CD4-positive, alpha-beta T cell treated with Interleukin-10 for 1 hour (primary cell): Measurements from ENCODE around the gene PPIH.
"Not testable (repeated sequence)": the region's sequence is repeated elsewhere in the genome, so short reads cannot be mapped to it uniquely, and the experiment has no call there.

ENCODE experiments used
- DNase-seq: peaks from one replicate; pipeline ENCODE4 v3.0.0-alpha.2; 2020

The PPIH gene

DNA sequence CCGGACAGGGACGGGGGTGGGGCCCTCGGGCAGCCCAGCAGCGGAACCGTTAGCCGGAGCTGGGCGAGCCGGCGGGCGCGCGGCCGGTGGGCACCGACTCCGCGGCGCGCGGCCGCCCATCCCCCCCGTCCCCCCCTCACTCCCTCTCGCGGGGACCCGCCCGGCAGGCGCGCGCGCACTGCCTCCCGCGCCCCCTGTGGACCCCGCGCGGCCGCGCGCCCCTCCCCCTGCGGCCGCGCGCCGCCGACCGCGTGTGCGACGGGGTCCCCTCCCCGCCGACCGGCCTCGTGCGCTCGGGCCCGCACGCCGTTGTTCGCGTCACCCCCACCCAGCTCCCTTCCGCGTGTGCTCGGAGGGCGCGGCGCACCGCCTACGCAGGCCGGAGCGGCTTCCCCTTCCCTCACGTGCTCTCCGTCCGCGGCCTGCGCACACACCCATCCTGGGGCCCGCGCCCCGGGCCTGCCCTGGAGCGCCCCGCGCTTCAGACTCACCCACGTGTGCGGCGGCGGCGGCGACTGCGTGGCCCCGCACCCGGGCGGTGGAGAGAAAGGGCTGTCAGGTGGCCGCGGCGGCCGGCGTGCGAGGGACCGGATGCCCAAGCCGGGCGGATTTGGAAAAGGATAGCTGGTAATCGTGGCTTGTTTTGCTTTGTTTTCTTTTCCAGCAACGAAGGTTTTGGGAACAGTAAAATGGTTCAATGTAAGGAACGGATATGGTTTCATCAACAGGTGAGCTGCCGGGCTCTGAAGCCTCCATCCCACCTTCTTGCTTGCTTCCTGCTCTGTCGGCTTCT, 24.7 kb downstream of the PPIH start:
- DNase-seq: peak; percentile 70

DNA sequence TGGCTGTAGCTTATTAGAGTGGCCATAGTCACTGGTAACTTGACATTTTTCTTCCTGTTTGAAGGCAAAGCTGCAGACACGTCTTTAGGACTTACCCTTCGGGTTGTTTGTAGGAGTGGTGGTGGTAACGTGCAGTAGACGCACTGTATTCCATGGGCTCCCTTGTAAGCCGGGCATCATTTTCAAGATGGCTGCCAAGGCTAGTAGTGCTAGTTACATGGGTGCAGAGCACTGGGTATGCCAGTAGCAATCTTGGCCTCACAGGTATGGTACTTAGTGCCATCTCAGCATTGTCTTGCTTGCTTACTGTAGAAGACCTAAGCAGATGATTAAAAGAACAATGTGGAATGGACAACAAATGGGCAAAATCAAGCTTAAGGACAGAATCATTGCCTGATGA, 25.9 kb downstream of the PPIH start:
- DNase-seq: peak; percentile 26

DNA sequence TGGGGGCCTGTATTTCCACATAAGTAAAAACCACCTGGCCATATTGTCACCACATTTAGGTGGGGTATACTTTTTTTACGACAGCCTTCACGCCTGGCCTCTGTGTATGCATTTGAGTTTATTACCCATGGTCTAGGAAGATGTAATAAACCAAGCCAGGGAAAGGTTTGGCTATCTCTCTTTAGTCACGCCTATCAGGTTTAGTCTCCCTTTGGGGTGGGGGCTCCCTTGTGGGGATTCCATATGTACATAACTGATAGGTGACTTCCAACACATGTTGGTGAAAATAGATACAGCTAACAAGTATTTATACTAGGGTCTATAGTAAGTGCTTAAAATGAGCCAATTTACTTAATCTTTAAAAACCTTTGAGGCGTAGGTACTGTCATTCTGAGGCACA, 28.2 kb downstream of the PPIH start:
- no peak for DNase-seq

DNA sequence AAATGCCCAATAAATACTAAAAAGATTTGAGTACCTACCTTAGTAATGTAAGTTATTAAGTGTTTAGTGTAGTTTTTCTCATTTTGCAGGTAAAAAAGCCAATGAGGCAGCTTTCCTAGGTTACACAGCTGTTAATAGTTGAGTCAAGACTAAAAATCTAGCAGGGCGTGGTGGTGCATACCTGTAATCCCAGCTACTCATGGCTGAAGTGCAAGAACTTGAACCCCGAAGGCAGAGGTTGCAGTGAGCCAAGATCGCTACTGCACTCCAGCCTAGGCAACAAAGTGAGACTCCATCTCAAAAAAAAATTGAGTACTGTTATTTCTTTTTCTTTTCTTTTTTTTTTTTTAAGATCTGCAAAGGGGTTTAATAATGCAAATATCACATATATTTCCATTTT, 31.7 kb downstream of the PPIH start:
- DNase-seq: no peak

DNA sequence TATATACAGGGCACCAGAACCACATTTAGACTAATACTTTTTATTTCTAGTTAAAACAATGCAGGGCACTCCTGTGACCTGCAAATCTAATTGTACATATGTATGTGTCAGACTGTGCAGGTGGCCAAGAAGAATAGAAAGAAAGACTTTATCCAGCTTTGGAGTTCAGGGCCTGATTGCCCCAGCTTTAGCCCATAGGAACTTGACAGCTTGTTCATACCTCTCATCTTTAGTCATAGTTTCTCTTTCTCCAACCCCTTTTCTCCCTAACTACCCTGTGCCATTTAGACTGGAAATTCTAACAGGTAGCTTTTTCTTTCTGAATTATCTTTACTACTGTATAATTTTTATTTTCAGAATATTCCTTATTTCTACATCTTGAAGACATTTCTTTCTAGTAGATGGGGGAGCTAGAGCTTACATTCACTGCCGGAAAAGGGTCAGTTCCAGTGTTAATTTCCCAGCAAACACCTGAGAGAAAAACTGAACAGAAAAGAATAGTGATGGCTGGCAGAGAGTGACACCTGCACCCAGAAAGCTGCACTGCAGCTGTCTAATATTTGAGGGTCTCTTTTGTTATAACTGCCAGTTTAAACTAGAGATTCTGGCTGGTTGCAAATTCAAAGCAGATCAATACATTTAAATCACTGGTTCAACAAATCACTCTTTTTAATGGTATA, 32.4 kb downstream of the PPIH start:
- DNase-seq: no peak

DNA sequence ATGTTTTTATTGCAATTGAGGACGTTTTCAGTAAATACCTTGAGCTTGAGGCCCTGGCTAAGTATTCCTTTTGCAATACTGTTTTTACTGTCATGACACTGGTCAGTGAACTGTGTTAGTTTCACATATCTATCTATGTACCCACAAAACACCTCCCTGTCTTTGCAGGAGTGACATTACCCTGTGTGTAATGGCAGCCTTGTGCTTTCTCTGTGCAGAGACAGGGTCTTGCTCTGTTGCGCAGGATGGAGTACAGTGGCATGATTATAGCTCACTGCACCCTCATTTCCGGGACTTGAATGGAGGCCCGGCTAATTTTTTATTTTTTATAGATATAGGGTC, 32.9 kb downstream of the PPIH start:
- DNase-seq: no peak

DNA sequence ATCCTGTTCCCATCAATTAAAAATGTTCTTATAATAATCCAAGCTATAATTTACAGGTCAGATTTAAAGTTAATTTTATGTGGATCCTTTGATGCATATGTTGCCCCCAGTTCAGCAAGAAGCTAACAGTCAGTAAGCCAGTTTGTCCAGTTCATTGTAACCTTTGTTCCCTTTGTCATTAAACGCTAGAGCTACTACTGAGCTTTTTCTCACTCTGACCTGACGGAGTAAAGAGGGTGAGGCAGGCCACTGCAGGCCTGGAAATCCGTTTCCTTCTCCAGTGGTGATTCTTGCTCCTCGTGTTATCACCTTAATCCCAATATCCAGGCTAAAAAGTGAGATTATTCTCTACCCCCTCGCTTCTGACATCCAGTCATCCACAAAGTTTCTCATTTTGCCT, 34.2 kb downstream of the PPIH start:
- DNase-seq: no peak

DNA sequence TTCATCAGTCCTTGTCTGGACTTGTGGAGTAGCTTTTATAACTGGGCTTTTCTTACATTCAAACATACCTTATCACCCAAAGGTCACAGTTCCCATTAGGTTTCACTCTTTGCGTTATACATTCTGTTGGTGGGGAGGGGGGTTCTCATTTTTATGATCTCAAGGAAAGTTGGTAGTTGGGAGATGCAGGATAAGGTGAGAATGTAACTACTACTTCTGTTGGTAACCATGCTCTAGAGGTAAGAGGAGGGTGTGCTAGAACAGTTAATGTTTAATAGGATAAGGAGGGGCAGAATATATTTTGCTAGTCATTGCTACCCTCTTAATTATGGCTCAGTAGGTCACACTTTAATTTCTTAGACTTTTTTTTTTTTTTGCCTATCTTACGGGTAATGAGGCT, 34.7 kb downstream of the PPIH start:
- DNase-seq: no peak

DNA sequence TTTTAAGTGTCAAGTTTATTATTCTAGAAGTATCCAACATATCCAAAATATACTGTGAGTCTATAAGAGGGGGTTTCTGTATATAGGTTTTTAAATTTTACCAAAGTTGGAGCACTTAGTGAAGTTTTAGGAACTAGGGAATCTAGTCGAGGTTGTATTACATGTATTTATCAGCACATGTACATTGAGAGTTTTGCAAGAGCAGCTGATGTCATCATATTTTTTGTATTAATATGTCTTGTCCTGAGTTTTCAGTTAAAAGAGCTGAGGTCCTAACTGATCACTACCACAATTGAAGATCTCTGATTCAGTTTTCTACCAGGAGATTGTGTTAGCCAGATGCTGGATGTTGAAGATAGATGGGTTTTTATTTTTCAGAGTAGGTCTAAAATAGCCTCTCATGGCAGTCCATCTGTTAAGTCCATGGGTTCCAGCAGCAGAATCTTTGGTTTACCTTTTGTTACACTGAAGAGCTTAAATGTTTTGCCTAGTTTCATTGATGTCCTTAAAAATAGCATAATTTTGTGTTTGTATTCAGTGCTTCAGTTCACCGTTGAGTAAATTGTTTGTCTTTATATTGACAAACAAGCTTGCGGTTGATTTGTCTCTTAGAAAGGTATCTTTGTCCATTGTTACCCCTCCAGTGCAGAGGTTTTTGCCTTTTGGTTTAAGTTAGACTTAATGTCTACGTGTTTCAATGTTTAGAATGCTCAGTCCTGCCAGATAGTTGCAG, 40.0 kb downstream of the PPIH start:
- no peak for DNase-seq

DNA sequence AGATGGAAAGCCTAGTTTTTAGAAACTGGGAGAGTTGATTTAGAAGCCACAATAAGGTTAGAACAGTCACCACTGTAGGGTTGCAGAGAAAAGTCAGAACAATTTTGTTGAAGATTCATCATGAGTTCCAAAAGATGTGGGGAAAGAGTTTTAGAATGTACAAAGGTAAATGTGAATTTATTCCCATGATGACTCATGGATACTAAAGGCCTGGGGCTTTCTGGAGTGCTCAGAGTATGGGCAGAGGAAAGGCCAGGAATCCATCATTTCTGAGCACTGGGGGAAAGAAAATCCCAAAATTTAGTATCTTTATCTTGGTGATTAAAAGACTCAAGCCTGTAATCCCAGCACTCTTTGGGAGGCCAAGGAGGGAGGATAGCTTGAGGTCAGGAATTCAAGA, 41.8 kb downstream of the PPIH start:
- DNase-seq: no peak

DNA sequence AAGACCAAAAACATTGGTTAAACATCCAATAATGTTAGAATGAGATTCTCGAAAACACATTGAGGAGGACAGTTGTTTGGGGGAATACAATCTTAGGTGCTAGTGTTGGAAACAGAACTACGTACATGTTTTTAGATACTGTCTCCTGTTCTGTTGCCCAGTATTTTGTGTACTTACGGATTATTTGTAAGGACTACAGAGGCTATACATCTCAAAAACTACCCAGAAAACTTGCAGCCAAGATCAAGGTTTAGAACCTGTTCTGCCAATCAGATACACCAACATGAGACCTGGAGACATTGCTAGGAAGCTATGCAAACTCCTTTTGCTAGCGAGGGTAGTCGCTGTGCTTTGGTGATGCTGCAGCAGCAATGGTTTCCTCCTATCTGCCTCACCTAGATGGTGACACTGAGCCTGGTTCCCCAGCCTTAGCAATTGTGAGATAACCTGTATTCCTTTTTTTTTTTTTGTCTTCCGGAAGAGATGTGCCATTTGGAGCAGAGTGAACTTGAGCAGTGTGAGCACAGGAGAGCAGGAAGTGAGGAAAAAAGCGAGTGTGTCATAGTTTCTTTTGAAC, 45.8 kb downstream of the PPIH start:
- no peak for DNase-seq

DNA sequence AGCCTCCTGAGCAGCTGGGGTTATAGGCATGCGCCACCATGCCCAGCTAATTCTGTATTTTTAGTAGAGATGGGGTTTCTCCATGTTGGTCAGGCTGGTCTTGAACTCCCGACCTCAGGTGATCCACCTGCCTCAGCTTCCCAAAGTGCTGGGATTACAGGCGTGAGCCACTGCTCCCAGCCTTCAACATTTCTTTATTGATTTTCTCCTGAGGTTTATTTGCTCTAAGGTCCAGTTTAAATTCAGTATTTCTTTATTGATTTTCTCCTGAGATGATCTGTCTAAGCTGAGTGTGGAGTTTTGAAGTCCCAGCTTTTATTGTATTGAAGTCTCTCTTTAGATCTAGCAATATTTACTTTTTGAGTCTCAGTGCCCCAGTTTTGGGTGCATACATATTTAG, 54.6 kb downstream of the PPIH start:
- not testable (repeated sequence) for DNase-seq

DNA sequence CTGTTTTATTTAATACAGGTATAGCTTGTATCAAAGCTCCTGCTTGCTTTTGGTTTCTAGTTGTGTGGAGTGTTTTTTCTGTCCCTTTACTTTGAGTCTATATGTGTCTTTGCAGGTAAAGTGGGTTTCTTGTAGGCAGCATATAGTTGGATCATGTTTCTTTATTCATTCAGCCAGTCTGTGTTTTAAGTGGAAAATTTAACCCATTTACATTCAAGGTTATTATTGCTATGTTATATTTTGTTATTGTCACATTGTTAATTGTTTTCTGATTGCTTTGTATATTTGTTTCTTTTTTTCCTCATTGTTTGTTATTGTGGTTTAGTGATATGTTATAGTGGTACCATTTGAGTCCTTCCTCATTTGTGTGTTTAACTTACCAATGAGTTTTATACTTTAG, 55.1 kb downstream of the PPIH start:
- DNase-seq: no peak

DNA sequence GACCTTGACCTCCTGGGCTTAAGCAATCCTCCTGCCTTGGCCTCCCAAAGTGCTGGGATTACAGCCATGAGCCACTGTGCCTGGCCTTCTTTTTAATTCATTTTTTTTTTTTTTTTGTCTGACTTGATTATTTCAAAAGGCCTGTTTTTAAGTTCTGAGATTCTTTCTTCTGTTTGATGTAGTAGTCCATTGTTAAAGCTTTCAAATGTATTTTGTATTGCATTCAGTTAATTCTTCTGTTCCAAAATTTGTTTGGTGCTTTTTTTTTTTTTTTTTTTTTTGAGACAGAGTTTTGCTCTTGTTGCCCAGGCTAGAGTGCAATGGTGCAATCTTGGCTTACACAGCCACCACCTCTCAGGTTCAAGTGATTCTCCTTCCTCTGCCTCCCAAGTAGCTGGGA, 56.2 kb downstream of the PPIH start:
- not testable (repeated sequence) for DNase-seq

DNA sequence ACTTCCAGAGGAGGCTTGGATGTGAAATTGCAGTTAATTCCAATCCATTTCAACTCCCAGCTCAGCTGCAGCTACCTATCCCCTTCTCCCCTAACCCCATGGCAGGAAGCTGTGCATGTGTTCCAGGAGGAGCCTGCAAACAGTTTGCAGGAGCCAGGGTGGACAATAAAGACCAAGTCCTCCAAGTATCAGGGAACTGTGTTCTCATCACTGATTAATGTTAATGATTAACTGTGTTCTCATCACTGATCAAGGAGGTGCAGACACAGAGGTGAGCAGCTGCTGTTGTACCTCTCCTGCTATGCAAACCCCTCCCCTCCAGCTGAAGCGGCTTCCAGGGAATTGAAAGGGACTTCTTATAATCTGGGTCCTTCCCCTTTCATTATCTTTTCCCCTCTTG, 62.6 kb downstream of the PPIH start:
- DNase-seq: no peak

DNA sequence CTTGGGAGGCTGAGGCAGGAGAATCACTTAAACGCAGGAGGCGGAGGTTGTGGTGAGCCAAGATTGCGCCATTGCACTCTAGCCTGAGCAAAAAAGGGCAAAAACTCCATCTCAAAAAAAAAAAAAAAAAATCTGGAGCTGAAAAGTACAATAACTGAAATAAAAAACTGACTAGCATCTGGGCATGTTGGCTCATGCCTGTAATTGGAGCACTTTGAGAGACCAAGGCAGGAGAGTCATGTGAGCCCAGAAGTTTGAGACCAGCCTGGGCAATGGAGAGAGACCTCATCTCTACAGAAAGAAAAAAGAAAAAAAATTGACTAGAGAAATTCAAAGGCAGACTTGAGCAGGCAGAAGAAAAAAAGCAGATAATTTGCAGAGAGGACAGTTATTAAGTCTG, 63.7 kb downstream of the PPIH start:
- DNase-seq: no peak

DNA sequence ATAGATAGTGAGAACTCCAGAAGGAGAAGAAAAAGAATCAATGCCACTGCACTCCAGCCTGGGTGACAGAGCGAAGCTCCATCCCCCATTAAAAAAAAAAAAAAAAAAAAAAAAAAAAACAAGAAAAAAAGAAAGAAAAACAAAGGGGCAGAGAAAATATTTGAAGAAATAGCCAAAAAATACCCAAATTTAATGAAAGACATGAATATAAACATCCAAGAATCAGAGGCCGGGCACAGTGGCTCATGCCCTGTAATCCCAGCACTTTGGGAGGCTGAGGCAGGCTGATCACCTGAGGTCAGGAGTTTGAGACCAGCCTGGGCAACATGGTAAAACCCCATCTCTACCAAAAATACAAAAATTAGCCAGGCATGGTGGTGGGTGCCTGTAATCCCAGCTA, 64.2 kb downstream of the PPIH start:
- DNase-seq: not testable (repeated sequence)

DNA sequence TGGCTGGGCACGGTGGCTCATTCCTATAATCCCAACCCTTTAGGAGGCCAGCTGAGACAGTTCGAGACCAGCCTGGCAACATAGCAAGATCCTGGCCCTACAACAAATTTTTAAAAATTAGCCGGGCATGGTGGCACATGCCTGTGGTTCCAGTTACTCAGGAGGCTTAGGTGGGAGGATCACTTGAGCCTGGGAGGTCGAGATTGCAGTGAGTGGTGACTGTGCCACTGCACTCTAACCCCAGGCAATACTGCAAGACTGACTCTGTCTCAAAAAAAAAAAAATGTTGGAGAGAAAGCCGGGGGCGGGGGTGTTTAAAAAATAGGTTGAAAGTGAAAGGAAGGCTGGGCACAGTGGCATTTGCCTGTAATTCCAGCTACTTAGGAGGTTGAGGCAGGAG, 65.3 kb downstream of the PPIH start:
- DNase-seq: no peak

DNA sequence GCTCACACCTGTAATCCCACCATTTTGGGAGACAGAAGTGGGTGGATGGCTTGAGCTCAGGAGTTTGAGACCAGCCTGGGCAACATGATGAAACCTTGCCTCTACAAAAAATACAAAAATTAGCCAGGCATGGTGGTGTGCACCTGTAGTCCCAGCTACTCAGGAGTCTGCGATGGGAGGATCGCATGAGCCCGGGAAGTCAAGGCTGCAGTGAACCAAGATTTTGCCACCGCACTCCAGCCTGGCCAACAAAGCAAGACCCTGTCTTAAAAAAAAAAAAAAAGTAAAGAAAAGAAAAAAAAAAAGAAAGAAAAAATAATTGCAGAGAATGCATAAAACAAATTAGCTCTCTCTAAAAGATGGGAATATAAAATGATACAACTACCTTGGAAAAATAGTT, 67.6 kb downstream of the PPIH start:
- DNase-seq: not testable (repeated sequence)
